OCI-LY1 (cell line): Measurements from ENCODE around the gene EMC9.

Experiments
- CTCF ChIP-seq: fragments of 200-600 bp; sonication (generic), shearing (Covaris generic); IDR thresholded peaks from 2 replicates; pipeline ENCODE4 v1.5.1; 2017; ENCODE audit warnings: mild to moderate bottlenecking, antibody characterized with exemption, low read length, moderate library complexity, mixed read lengths
- EZH2 ChIP-seq: fragments of 200-600 bp; sonication (generic), shearing (Covaris generic); IDR thresholded peaks from 2 replicates; pipeline ENCODE4 v1.8.0; 2017; ENCODE audit warnings: borderline replicate concordance, mixed run types, mild to moderate bottlenecking, antibody characterized with exemption, low read length, moderate library complexity, mixed read lengths

- no peak for TF ChIP-seq CTCF
- TF ChIP-seq EZH2 = no peak
These were observed 35.8 kb upstream of the EMC9 start for GRCh38 chr14:24177041-24177825.
